Esophagus muscularis mucosa (tissue), 4 donors: ENCODE data around the gene RERG. TPM values are rescaled to one million over a fixed set of nuclear protein-coding genes. Genes with fewer than 3 reads are reported as not detected.

Source experiments
- DNase-seq: peaks from one replicate; pipeline ENCODE4 v3.0.0-alpha.2; 2017; ENCODE audit errors: extremely low spot score
- H3K27ac ChIP-seq, 4 donors: fragments of 200-600 bp; sonication (generic); replicated peaks in 1 of 4; 1 replicate in 3 of 4; 2 replicates in 1 of 4; pipeline ENCODE4 v1.5.1; 2016 to 2019; ENCODE audit warnings: mild to moderate bottlenecking in 1 of 4
- H3K27me3 ChIP-seq, 4 donors: fragments of 200-600 bp; sonication (generic); one replicate each; pipeline versions ENCODE4 v1.5.1 to v1.6.0; 2016 to 2019
- H3K36me3 ChIP-seq, 4 donors: fragments of 200-600 bp; sonication (generic); one replicate each; pipeline ENCODE4 v1.5.1; 2016 to 2019
- H3K4me1 ChIP-seq, 4 donors: fragments of 200-600 bp; sonication (generic); one replicate each; pipeline ENCODE4 v1.5.1; 2016 to 2019
- H3K4me3 ChIP-seq, 4 donors: fragments of 200-600 bp; sonication (generic); 1 replicate in 2 of 4; 2 replicates in 2 of 4; pipeline ENCODE4 v1.5.1; 2016 to 2019; ENCODE audit warnings: mild to moderate bottlenecking in 4 of 4, moderate library complexity in 1 of 4
- H3K9me3 ChIP-seq, 4 donors: fragments of 200-600 bp; sonication (generic); 1 replicate in 3 of 4; 2 replicates in 1 of 4; pipeline ENCODE4 v1.5.1; 2016 to 2019
- EP300 ChIP-seq: sonication (generic); formaldehyde crosslinking; IDR thresholded peaks from one replicate; pipeline ENCODE4 v1.6.1; 2017; ENCODE audit warnings: antibody characterized with exemption
- POLR2A ChIP-seq: fragments of 450-650 bp; IDR thresholded peaks from one replicate; pipeline ENCODE4 v1.6.1; 2017; ENCODE audit warnings: antibody characterized with exemption, moderate library complexity, mild to moderate bottlenecking, low read depth
- POLR2AphosphoS5 ChIP-seq, 2 donors: sonication (generic); formaldehyde crosslinking; IDR thresholded peaks; one replicate each; pipeline ENCODE4 v1.6.1; 2017; ENCODE audit warnings: antibody characterized with exemption in 2 of 2
- WGBS: methylation state at CpG from one replicate; pipeline ENCODE4 v1.1.5; 2018; 5-methylcytosine and 5-hydroxymethylcytosine counted together
- intact Hi-C: fragments of 100-400 bp; cut with DNase I; formaldehyde crosslinking; loops from one replicate; pipeline ENCODE4 v1.15.1; 2023
- total RNA-seq, 4 donors: library from RNA; depleted of rRNA; stranded (reverse); fragments of >200 nt; gene quantifications; one replicate each; pipeline versions ENCODE4 v1.1.0 to v1.2.1, GENCODE V29; 2016
- TF ChIP-seq, protein P1 (sequence below), 3 experiments: fragments of 200-600 bp in 2 of 3; fragments of 450-650 bp in 1 of 3; sonication (generic) in 2 of 3; IDR thresholded peaks; one replicate each; pipeline ENCODE4 v1.5.1; 2017 to 2019; ENCODE audit warnings: antibody characterized with exemption in 3 of 3, mild to moderate bottlenecking in 2 of 3, moderate library complexity in 1 of 3

The RERG gene
- total RNA-seq, 4 donors from 2014 or later = 5.0 to 15.4 (median 12.7) TPM

- TF ChIP-seq EP300 (no peak), POLR2AphosphoS5 (IDR thresholded peaks at IDR 0.05) (no peak), POLR2A (no peak)
- TF ChIP-seq, protein P1, sequence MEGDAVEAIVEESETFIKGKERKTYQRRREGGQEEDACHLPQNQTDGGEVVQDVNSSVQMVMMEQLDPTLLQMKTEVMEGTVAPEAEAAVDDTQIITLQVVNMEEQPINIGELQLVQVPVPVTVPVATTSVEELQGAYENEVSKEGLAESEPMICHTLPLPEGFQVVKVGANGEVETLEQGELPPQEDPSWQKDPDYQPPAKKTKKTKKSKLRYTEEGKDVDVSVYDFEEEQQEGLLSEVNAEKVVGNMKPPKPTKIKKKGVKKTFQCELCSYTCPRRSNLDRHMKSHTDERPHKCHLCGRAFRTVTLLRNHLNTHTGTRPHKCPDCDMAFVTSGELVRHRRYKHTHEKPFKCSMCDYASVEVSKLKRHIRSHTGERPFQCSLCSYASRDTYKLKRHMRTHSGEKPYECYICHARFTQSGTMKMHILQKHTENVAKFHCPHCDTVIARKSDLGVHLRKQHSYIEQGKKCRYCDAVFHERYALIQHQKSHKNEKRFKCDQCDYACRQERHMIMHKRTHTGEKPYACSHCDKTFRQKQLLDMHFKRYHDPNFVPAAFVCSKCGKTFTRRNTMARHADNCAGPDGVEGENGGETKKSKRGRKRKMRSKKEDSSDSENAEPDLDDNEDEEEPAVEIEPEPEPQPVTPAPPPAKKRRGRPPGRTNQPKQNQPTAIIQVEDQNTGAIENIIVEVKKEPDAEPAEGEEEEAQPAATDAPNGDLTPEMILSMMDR (IDR thresholded peaks at IDR 0.05) = no peak
- Histone ChIP-seq H3K4me1 (peaks cover 4 to 69% (median 36%) of the 10 kb centered on the region in 4 donors), H3K4me3 (no peak overlapping the region), H3K27me3 (no peaks in the 10 kb centered on the region), H3K9me3 (no peaks in the 10 kb centered on the region), H3K36me3 (no peaks in the 10 kb centered on the region), H3K27ac (peak overlapping the region in 1 of 4 donors; percentile 24)
- no peak for DNase-seq
- 78% methylated on average over 3 of the region's 3 CpGs for WGBS
- intact Hi-C loops = no loop called here
These were observed 25.0 kb downstream of the RERG start for GRCh38 chr12:15196221-15196620.

- Histone ChIP-seq H3K27me3 (no peaks in the 10 kb centered on the region), H3K27ac (peak overlapping the region in 2 of 4 donors; percentile 9 to 30), H3K4me3 (no peak overlapping the region), H3K9me3 (no peaks in the 10 kb centered on the region), H3K36me3 (no peaks in the 10 kb centered on the region), H3K4me1 (peaks cover 0 to 54% (median 25%) of the 10 kb centered on the region in 4 donors)
- intact Hi-C loops = no loop called here
- WGBS = 62% methylated on average over 6 of the region's 6 CpGs
- DNase-seq = no peak
- TF ChIP-seq POLR2AphosphoS5 (IDR thresholded peaks at IDR 0.05) (no peak), EP300 (no peak), POLR2A (no peak)
- TF ChIP-seq, protein P1 (IDR thresholded peaks at IDR 0.05) = no peak
These were observed 26.5 kb downstream of the RERG start for GRCh38 chr12:15194456-15195368.

- no peaks in the 10 kb centered on the region for H3K27me3 ChIP-seq
- H3K4me3 ChIP-seq = no peak overlapping the region
- 52% methylated on average over 3 of the region's 3 CpGs for WGBS
- H3K36me3 ChIP-seq = no peaks in the 10 kb centered on the region
- peaks cover 0 to 54% (median 25%) of the 10 kb centered on the region in 4 donors for H3K4me1 ChIP-seq
- TF ChIP-seq, protein P1 (IDR thresholded peaks at IDR 0.05) = no peak
- no peak for TF ChIP-seq POLR2AphosphoS5 (IDR thresholded peaks at IDR 0.05)
- TF ChIP-seq EP300 = no peak
- no peak for TF ChIP-seq POLR2A
- DNase-seq = no peak
- H3K9me3 ChIP-seq = no peaks in the 10 kb centered on the region
- H3K27ac ChIP-seq = peak overlapping the region in 2 of 4 donors; percentile 9 to 30
- intact Hi-C loops = no loop called here
These were observed 27.3 kb downstream of the RERG start for GRCh38 chr12:15193946-15194345.

DNA sequence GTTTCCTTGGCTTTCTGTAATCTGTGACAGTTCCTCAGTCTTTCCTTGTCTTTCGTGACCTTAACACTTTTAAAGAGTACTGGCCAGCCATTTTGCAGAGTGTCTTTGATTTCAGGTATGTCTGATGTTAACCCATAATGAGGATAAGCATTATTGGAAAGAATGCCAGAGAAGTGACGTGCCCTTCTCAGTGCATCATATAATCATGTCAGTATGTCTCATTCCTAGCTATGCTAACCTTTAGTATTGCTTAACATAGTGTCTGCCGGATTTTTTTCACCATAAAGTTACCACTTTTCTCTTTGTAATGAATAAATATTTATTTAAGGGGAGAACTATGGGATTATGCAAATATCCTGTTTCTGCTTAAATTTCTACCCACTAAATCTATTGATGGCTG is 28.5 kb downstream of the RERG start:
- intact Hi-C loops = no loop called here

More for the DNA sequence above, 28.5 kb downstream of the RERG start:
- WGBS = 83% methylated on average over 3 of the region's 3 CpGs
- Histone ChIP-seq H3K4me3 (no peak overlapping the region), H3K27ac (no peak overlapping the region), H3K9me3 (no peaks in the 10 kb centered on the region), H3K4me1 (peaks cover 0 to 49% (median 25%) of the 10 kb centered on the region in 4 donors), H3K36me3 (no peaks in the 10 kb centered on the region), H3K27me3 (no peaks in the 10 kb centered on the region)
- DNase-seq = no peak
- no peak for TF ChIP-seq POLR2A
- no peak for TF ChIP-seq POLR2AphosphoS5 (IDR thresholded peaks at IDR 0.05)
- TF ChIP-seq, protein P1 (IDR thresholded peaks at IDR 0.05) = no peak
- no peak for TF ChIP-seq EP300
